HepG2 (cell line): ENCODE results near the gene RHBDL3. TPM values are rescaled to one million over a fixed set of nuclear protein-coding genes. Genes with fewer than 3 reads are reported as not detected.

ENCODE experiments used
- CSRNP1 ChIP-seq: sonication (generic); formaldehyde crosslinking; IDR thresholded peaks from 2 replicates; pipeline ENCODE4 v1.8.1; 2023; ENCODE audit warnings: mild to moderate bottlenecking, missing genetic modification reagents
- DNMT1 ChIP-seq: sonication (generic); formaldehyde crosslinking; IDR thresholded peaks from 2 replicates; pipeline ENCODE4 v1.5.1; 2020; ENCODE audit warnings: mild to moderate bottlenecking, missing genetic modification reagents
- FOSL2 ChIP-seq: sonication (generic); formaldehyde crosslinking; IDR thresholded peaks from 2 replicates; pipeline ENCODE4 v1.4.0; 2020; ENCODE audit warnings: missing genetic modification reagents
- GLI4 ChIP-seq: sonication (generic); formaldehyde crosslinking; IDR thresholded peaks from 2 replicates; pipeline ENCODE4 v1.5.1; 2020; ENCODE audit warnings: missing genetic modification reagents, mild to moderate bottlenecking, moderate library complexity, borderline replicate concordance
- IRF2 ChIP-seq: IDR thresholded peaks from 2 replicates; pipeline ENCODE4 v1.6.1; 2018; ENCODE audit warnings: missing genetic modification reagents, missing compliant biosample characterization
- KDM5A ChIP-seq: fragments of 200-600 bp; sonication (generic); IDR thresholded peaks from 2 replicates; pipeline ENCODE4 v1.7.0; 2018; ENCODE audit warnings: antibody characterized with exemption, mild to moderate bottlenecking, low read length, borderline replicate concordance
- MAZ ChIP-seq, 2 experiments: sonication (generic) in 1 of 2; formaldehyde crosslinking in 1 of 2; IDR thresholded peaks; 2 replicates each; pipeline versions ENCODE4 v1.5.0 to v1.6.1; 2012 to 2020; ENCODE audit warnings: low read depth in 2 of 2, mild to moderate bottlenecking in 2 of 2, borderline replicate concordance in 1 of 2, improper control_type of control experiment in 1 of 2, low read length in 1 of 2, missing genetic modification reagents in 1 of 2, moderate library complexity in 1 of 2
- MBD4 ChIP-seq: IDR thresholded peaks from 2 replicates; pipeline ENCODE4 v1.6.1; 2012; ENCODE audit warnings: low read length, inconsistent platforms, borderline replicate concordance
- ZFP91 ChIP-seq: sonication (generic); formaldehyde crosslinking; IDR thresholded peaks from 2 replicates; pipeline ENCODE4 v1.9.0; 2022; ENCODE audit warnings: missing genetic modification reagents, mild to moderate bottlenecking, borderline replicate concordance
- ZMYM3 ChIP-seq: sonication (generic); formaldehyde crosslinking; IDR thresholded peaks from 2 replicates; pipeline ENCODE4 v1.5.1; 2020; ENCODE audit warnings: mild to moderate bottlenecking, missing genetic modification reagents
- ZNF572 ChIP-seq: sonication (generic); formaldehyde crosslinking; IDR thresholded peaks from 2 replicates; pipeline ENCODE4 v1.5.1; 2020; ENCODE audit warnings: mild to moderate bottlenecking, missing genetic modification reagents
- polyA plus RNA-seq, 8 experiments: library from polyadenylated mRNA; depleted of rRNA in 3 of 8; stranded (reverse) in 7 of 8; unstranded in 1 of 8; fragments of >200 nt; fragmentation: Illumina TruSeq in 4 of 8; extraction: Trizol in 4 of 8; gene quantifications; 2 replicates each; pipeline versions ENCODE4 v1.2.1 to v1.2.3, GENCODE V29; 2011 to 2016; ENCODE audit warnings: low read depth in 4 of 8, missing spikeins in 1 of 8, mixed read lengths in 1 of 8; ENCODE audit not compliant: insufficient read depth in 1 of 8
- total RNA-seq, 5 experiments: library from RNA; depleted of rRNA; stranded (reverse); fragments of >200 nt; fragmentation: Illumina TruSeq; extraction: Trizol; gene quantifications; 2 replicates each; pipeline ENCODE4 v1.2.3, GENCODE V29; 2016; ENCODE audit warnings: low read depth in 1 of 5
- TF ChIP-seq, protein P1 (sequence below): sonication (generic); formaldehyde crosslinking; IDR thresholded peaks from 2 replicates; pipeline ENCODE4 v1.4.0; 2020; ENCODE audit warnings: mild to moderate bottlenecking, missing genetic modification reagents
- TF ChIP-seq, protein P2 (sequence below): sonication (generic); formaldehyde crosslinking; IDR thresholded peaks from 2 replicates; pipeline ENCODE4 v1.9.0; 2021; ENCODE audit warnings: missing genetic modification reagents, borderline replicate concordance
- TF ChIP-seq, protein P3 (sequence below): sonication (generic); formaldehyde crosslinking; IDR thresholded peaks from 2 replicates; pipeline ENCODE4 v1.8.1; 2022; ENCODE audit warnings: low read depth, mild to moderate bottlenecking, missing genetic modification reagents

The RHBDL3 gene
- total and polyA plus RNA-seq, 2 of the 13 experiments (the other 11 are each of a cell fraction or from before 2014, with no cell fraction given) = 0.09 TPM; not detected in 1

DNA sequence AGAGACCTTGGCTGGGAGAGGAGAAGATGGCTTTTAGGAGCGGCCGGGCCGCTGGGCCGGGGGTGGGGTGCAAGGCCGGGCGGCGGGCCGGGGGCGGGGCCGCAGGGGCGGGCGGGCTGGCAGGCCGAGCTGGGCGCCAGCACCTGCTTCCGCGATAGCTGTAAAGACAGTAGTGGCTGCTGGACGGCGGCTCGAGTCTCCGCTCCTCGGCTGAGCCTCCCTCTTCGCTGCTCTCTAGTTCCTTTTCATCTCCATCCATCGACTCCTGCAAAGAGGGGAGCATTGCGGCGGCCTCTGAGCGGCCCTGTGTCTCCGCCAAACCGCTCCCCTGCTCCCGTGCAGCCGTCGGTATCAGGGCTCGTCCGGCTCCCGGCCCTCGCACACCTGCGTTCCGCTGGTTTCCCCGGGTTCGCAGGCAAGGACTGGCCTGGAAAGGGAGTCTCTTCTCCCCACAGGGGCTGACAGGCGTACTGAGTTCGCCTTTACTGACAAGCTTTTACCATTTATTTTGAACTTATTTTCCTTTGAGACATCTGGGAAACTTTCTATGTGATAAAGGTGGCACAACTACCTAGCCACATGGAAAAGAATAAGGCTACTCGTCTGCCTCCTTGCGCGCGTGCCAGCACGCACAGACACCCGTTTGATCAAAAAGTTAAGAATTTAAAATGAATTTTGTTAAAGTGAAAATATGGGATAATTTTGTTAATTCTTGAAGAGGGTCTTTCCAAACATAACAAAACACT is 76.4 kb downstream of the RHBDL3 start, which contains the start of gene C17orf75 (continued):
- TF ChIP-seq, protein P1, sequence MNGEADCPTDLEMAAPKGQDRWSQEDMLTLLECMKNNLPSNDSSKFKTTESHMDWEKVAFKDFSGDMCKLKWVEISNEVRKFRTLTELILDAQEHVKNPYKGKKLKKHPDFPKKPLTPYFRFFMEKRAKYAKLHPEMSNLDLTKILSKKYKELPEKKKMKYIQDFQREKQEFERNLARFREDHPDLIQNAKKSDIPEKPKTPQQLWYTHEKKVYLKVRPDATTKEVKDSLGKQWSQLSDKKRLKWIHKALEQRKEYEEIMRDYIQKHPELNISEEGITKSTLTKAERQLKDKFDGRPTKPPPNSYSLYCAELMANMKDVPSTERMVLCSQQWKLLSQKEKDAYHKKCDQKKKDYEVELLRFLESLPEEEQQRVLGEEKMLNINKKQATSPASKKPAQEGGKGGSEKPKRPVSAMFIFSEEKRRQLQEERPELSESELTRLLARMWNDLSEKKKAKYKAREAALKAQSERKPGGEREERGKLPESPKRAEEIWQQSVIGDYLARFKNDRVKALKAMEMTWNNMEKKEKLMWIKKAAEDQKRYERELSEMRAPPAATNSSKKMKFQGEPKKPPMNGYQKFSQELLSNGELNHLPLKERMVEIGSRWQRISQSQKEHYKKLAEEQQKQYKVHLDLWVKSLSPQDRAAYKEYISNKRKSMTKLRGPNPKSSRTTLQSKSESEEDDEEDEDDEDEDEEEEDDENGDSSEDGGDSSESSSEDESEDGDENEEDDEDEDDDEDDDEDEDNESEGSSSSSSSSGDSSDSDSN (CRISPR knock-in tag) = peak; percentile 97
- TF ChIP-seq MAZ (IDR thresholded peaks at IDR 0.05; ENCODE audit: borderline replicate concordance, low read depth, low read length) (peak; percentile 77; the same call in 1 of the 2 replicates), MAZ (CRISPR knock-in tag; IDR thresholded peaks at IDR 0.05; ENCODE audit: low read depth) (peak; percentile 85), IRF2 (peak; percentile 94), KDM5A (peak; percentile 94), ZMYM3 (CRISPR knock-in tag) (peak; percentile 96), GLI4 (CRISPR knock-in tag) (no peak), CSRNP1 (CRISPR knock-in tag) (peak; percentile 69; the same call in 1 of the 2 replicates), FOSL2 (CRISPR knock-in tag) (peak; percentile 69), ZNF572 (CRISPR knock-in tag) (peak; percentile 75; the same call in 1 of the 2 replicates), DNMT1 (CRISPR knock-in tag) (no peak), MBD4 (no peak), ZFP91 (CRISPR knock-in tag) (peak; percentile 93)
- TF ChIP-seq, protein P2, sequence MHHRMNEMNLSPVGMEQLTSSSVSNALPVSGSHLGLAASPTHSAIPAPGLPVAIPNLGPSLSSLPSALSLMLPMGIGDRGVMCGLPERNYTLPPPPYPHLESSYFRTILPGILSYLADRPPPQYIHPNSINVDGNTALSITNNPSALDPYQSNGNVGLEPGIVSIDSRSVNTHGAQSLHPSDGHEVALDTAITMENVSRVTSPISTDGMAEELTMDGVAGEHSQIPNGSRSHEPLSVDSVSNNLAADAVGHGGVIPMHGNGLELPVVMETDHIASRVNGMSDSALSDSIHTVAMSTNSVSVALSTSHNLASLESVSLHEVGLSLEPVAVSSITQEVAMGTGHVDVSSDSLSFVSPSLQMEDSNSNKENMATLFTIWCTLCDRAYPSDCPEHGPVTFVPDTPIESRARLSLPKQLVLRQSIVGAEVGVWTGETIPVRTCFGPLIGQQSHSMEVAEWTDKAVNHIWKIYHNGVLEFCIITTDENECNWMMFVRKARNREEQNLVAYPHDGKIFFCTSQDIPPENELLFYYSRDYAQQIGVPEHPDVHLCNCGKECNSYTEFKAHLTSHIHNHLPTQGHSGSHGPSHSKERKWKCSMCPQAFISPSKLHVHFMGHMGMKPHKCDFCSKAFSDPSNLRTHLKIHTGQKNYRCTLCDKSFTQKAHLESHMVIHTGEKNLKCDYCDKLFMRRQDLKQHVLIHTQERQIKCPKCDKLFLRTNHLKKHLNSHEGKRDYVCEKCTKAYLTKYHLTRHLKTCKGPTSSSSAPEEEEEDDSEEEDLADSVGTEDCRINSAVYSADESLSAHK (CRISPR knock-in tag) = no peak
- TF ChIP-seq, protein P3, sequence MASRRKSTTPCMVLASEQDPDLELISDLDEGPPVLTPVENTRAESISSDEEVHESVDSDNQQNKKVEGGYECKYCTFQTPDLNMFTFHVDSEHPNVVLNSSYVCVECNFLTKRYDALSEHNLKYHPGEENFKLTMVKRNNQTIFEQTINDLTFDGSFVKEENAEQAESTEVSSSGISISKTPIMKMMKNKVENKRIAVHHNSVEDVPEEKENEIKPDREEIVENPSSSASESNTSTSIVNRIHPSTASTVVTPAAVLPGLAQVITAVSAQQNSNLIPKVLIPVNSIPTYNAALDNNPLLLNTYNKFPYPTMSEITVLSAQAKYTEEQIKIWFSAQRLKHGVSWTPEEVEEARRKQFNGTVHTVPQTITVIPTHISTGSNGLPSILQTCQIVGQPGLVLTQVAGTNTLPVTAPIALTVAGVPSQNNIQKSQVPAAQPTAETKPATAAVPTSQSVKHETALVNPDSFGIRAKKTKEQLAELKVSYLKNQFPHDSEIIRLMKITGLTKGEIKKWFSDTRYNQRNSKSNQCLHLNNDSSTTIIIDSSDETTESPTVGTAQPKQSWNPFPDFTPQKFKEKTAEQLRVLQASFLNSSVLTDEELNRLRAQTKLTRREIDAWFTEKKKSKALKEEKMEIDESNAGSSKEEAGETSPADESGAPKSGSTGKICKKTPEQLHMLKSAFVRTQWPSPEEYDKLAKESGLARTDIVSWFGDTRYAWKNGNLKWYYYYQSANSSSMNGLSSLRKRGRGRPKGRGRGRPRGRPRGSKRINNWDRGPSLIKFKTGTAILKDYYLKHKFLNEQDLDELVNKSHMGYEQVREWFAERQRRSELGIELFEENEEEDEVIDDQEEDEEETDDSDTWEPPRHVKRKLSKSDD (CRISPR knock-in tag) = peak; percentile 84
